Tibial nerve (tissue), 4 donors: ENCODE results near the gene LRRC8C. TPM values are rescaled to one million over a fixed set of nuclear protein-coding genes. Genes with fewer than 3 reads are reported as not detected.

ENCODE experiments used
- DNase-seq, 2 donors: peaks; one replicate each; pipeline ENCODE4 v3.0.0-alpha.2; 2019; ENCODE audit warnings: low spot score in 2 of 2
- H3K27ac ChIP-seq, 4 donors: fragments of 200-600 bp; sonication (generic) in 3 of 4; one replicate each; pipeline ENCODE4 v1.5.1; 2017 to 2019; ENCODE audit warnings: mild to moderate bottlenecking in 1 of 4
- H3K27me3 ChIP-seq, 2 donors: fragments of 200-600 bp; sonication (generic) in 1 of 2; one replicate each; pipeline versions ENCODE4 v1.5.1 to v1.6.0; 2017 to 2019
- H3K36me3 ChIP-seq, 3 donors: fragments of 200-600 bp; sonication (generic); one replicate each; pipeline ENCODE4 v1.5.1; 2018 to 2019
- H3K4me1 ChIP-seq, 4 donors: fragments of 200-600 bp; sonication (generic) in 3 of 4; one replicate each; pipeline ENCODE4 v1.5.1; 2017 to 2019
- H3K4me3 ChIP-seq, 4 donors: fragments of 200-600 bp; sonication (generic) in 3 of 4; one replicate each; pipeline ENCODE4 v1.5.1; 2017 to 2019; ENCODE audit warnings: mild to moderate bottlenecking in 1 of 4, moderate library complexity in 1 of 4
- H3K9me3 ChIP-seq, 4 donors: fragments of 200-600 bp; sonication (generic) in 3 of 4; one replicate each; pipeline ENCODE4 v1.5.1; 2017 to 2019
- EP300 ChIP-seq, 2 donors: sonication (generic); formaldehyde crosslinking; IDR thresholded peaks; one replicate each; pipeline ENCODE4 v1.6.1; 2017; ENCODE audit warnings: antibody characterized with exemption in 2 of 2, mild to moderate bottlenecking in 1 of 2
- POLR2A ChIP-seq, 2 donors: fragments of 450-650 bp; IDR thresholded peaks; one replicate each; pipeline ENCODE4 v1.6.1; 2017; ENCODE audit warnings: antibody characterized with exemption in 2 of 2, mild to moderate bottlenecking in 2 of 2, moderate library complexity in 2 of 2
- WGBS, 2 donors: methylation state at CpG; one replicate each; pipeline ENCODE4 v1.1.5; 2018; 5-methylcytosine and 5-hydroxymethylcytosine counted together
- total RNA-seq, 4 donors: library from RNA; depleted of rRNA; stranded (reverse); fragments of >200 nt; gene quantifications; one replicate each; pipeline ENCODE4 v1.1.0, GENCODE V29; 2016
- TF ChIP-seq, protein P1 (sequence below), 5 experiments: fragments of 200-600 bp in 3 of 5; fragments of 450-650 bp in 2 of 5; sonication (generic) in 3 of 5; IDR thresholded peaks; one replicate each; pipeline ENCODE4 v1.5.1; 2016 to 2019; ENCODE audit warnings: antibody characterized with exemption in 5 of 5, mild to moderate bottlenecking in 3 of 5, moderate library complexity in 2 of 5

The LRRC8C gene
- total RNA-seq, 4 donors from 2014 or later = 16.5 to 23.8 (median 20.2) TPM

- no peak overlapping the region for H3K4me3 ChIP-seq
- no peaks in the 10 kb centered on the region for H3K27me3 ChIP-seq
- no peak for DNase-seq
- H3K36me3 ChIP-seq = peaks cover 0 to 9% (median 0%) of the 10 kb centered on the region in 3 donors
- peaks cover 0 to 74% (median 41%) of the 10 kb centered on the region in 4 donors for H3K4me1 ChIP-seq
- H3K27ac ChIP-seq = peak overlapping the region in 3 of 4 donors; percentile 55 to 72 (median 67)
- TF ChIP-seq POLR2A (IDR thresholded peaks at IDR 0.05) (no peak), EP300 (IDR thresholded peaks at IDR 0.05) (no peak)
- H3K9me3 ChIP-seq = no peaks in the 10 kb centered on the region
- WGBS, 2 donors = 59 to 67% methylated on average over 5 of the region's 5 CpGs
These were observed 25.2 kb upstream of the LRRC8C start for GRCh38 chr1:89607586-89608318.

DNA sequence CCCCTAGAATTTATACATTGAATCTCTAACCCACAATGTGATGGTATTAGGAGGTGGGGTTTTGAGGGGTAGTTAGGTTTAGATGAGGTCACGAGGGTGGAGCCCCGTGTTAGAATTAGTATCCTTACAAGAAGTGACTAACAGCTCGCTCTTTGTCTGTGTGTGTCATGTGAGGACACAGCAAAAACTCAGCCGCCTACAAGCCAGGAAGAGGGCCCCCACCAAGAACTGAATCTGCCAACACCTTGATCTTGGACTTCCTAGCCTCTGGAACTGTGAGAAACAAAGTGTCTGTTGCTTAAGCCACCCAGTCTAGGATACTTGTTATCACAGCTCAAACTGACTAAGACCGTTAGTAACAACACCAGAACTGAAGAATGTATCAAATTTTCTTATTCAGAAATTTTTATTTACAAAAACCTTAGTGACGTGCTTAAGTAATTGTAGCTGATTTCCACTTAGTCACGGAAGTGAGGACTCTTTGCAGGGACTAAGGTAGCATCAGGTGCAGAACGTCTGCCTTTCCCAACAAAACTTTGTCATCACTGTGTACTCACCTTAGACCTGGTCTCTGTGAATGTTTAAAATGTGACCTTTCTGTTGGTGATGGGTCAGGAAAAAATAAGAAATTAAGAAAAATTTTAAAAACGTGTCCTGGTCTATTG is 24.5 kb upstream of the LRRC8C start:
- H3K9me3 ChIP-seq = no peaks in the 10 kb centered on the region
- H3K27ac ChIP-seq = peak overlapping the region in 3 of 4 donors; percentile 55 to 72 (median 67)
- H3K4me1 ChIP-seq = peaks cover 0 to 67% (median 35%) of the 10 kb centered on the region in 4 donors
- 62 to 64% methylated on average over 9 of the region's 9 CpGs for WGBS, 2 donors
- no peak overlapping the region for H3K4me3 ChIP-seq
- H3K27me3 ChIP-seq = no peaks in the 10 kb centered on the region
- DNase-seq = no peak
- no peak for TF ChIP-seq EP300 (IDR thresholded peaks at IDR 0.05)
- TF ChIP-seq POLR2A (IDR thresholded peaks at IDR 0.05) = no peak
- TF ChIP-seq, protein P1, sequence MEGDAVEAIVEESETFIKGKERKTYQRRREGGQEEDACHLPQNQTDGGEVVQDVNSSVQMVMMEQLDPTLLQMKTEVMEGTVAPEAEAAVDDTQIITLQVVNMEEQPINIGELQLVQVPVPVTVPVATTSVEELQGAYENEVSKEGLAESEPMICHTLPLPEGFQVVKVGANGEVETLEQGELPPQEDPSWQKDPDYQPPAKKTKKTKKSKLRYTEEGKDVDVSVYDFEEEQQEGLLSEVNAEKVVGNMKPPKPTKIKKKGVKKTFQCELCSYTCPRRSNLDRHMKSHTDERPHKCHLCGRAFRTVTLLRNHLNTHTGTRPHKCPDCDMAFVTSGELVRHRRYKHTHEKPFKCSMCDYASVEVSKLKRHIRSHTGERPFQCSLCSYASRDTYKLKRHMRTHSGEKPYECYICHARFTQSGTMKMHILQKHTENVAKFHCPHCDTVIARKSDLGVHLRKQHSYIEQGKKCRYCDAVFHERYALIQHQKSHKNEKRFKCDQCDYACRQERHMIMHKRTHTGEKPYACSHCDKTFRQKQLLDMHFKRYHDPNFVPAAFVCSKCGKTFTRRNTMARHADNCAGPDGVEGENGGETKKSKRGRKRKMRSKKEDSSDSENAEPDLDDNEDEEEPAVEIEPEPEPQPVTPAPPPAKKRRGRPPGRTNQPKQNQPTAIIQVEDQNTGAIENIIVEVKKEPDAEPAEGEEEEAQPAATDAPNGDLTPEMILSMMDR (IDR thresholded peaks at IDR 0.05) = no peak
- H3K36me3 ChIP-seq = peaks cover 0 to 9% (median 0%) of the 10 kb centered on the region in 3 donors

- 78 to 82% methylated on average over 20 of the region's 20 CpGs for WGBS, 2 donors
- H3K9me3 ChIP-seq = no peaks in the 10 kb centered on the region
- H3K36me3 ChIP-seq = peaks cover 0 to 9% (median 0%) of the 10 kb centered on the region in 3 donors
- H3K4me1 ChIP-seq = peaks cover 0 to 60% (median 32%) of the 10 kb centered on the region in 4 donors
- H3K27ac ChIP-seq = peak overlapping the region in 3 of 4 donors; percentile 55 to 72 (median 67)
- H3K27me3 ChIP-seq = no peaks in the 10 kb centered on the region
- DNase-seq = no peak
- H3K4me3 ChIP-seq = no peak overlapping the region
- TF ChIP-seq EP300 (IDR thresholded peaks at IDR 0.05) (no peak), POLR2A (IDR thresholded peaks at IDR 0.05) (no peak)
- TF ChIP-seq, protein P1 (IDR thresholded peaks at IDR 0.05) = no peak
These were observed 23.8 kb upstream of the LRRC8C start for GRCh38 chr1:89608984-89609725.

GRCh38 chr1:89609781-89610456 is 23.0 kb upstream of the LRRC8C start:
- no peak overlapping the region for H3K4me3 ChIP-seq
- peaks cover 0 to 53% (median 30%) of the 10 kb centered on the region in 4 donors for H3K4me1 ChIP-seq
- H3K9me3 ChIP-seq = no peaks in the 10 kb centered on the region
- 78 to 80% methylated on average over 10 to 12 of the region's 14 CpGs for WGBS, 2 donors
- DNase-seq = no peak
- no peaks in the 10 kb centered on the region for H3K27me3 ChIP-seq
- TF ChIP-seq POLR2A (IDR thresholded peaks at IDR 0.05) = peak in 1 of 2 donors; percentile 21
- TF ChIP-seq, protein P1 (IDR thresholded peaks at IDR 0.05) = no peak
- H3K27ac ChIP-seq = peak overlapping the region in 3 of 4 donors; percentile 65 to 72 (median 67)
- H3K36me3 ChIP-seq = peaks cover 0 to 9% (median 0%) of the 10 kb centered on the region in 3 donors

DNA sequence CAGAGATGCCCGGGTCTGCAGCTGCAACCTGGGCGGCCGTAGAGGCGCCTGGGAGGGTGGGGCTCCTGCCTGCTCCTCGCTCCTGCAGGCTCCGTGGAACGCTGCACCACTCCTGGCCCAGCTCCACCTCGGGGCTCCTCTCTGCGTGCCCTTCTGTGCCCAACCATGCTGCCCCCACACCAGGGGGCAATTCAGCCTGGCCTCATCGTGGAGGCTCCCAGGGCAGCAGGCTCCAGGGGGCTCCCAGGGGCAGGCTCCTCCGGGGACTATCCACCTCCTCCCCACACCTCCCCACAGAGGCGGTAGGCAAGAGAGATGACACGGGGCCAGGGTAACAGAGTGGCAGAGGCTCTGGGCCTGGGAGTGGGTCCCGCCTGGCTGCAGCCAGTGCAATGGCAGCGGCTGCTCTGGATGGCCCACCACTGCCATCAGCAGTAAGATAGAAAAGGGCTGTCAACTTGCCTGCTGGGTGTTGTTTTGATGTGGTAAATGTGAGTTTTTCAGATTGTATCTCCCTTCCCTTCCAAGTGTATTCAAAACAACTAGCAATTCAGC is 22.4 kb upstream of the LRRC8C start:
- no peak for TF ChIP-seq POLR2A (IDR thresholded peaks at IDR 0.05)
- H3K36me3 ChIP-seq = peaks cover 0 to 9% (median 0%) of the 10 kb centered on the region in 3 donors
- H3K4me1 ChIP-seq = peaks cover 0 to 47% (median 27%) of the 10 kb centered on the region in 4 donors
- DNase-seq = no peak
- no peak overlapping the region for H3K4me3 ChIP-seq
- WGBS, 2 donors = 90% methylated on average over 14 to 15 of the region's 15 CpGs
- H3K27ac ChIP-seq = peak overlapping the region in 3 of 4 donors; percentile 65 to 72 (median 67)
- H3K27me3 ChIP-seq = no peaks in the 10 kb centered on the region
- no peaks in the 10 kb centered on the region for H3K9me3 ChIP-seq
